Naive thymus-derived CD4-positive, alpha-beta T cell (primary cell): ENCODE results near the gene ARHGAP9. TPM values are rescaled to one million over a fixed set of nuclear protein-coding genes. Genes with fewer than 3 reads are reported as not detected.

ENCODE experiments used
- ATAC-seq: fragments of 150-1000 bp; cut with Tn5 transposase; 2 replicates; pipeline ENCODE4 v1.10.0; 2021; ENCODE audit warnings: mild to moderate bottlenecking, moderate library complexity
- CTCF ChIA-PET: fragments of 350-600 bp; sonication (Branson Sonifier 250); formaldehyde crosslinking; loops from one replicate; lab custom pipeline; 2021; ENCODE audit warnings: antibody characterized with exemption; lab: Charles Lee
- POLR2A ChIA-PET: fragments of 350-600 bp; sonication (Branson Sonifier 250); formaldehyde crosslinking; loops from one replicate; lab custom pipeline; 2021; ENCODE audit warnings: antibody characterized with exemption, inconsistent platforms; lab: Charles Lee
- DNase-seq, 9 donors: peaks; one replicate each; pipeline versions ENCODE4 v3.0.0 to v3.0.0-alpha.2; 2020 to 2022; ENCODE audit warnings: mixed read lengths in 1 of 9
- H3K27ac ChIP-seq: one replicate; pipeline ENCODE4 v1.7.0; 2013; ENCODE audit warnings: mild to moderate bottlenecking, low read depth, low read length, moderate library complexity
- H3K27me3 ChIP-seq, 2 donors: one replicate each; pipeline ENCODE4 v1.7.0; 2013; ENCODE audit warnings: low read length in 2 of 2, mild to moderate bottlenecking in 2 of 2, moderate library complexity in 2 of 2; ENCODE audit not compliant: control insufficient read depth in 2 of 2, insufficient read depth in 2 of 2
- H3K36me3 ChIP-seq, 3 experiments: 1 replicate in 2 of 3; 2 replicates in 1 of 3; pipeline ENCODE4 v1.7.0; 2013; ENCODE audit warnings: low read length in 3 of 3, mild to moderate bottlenecking in 3 of 3, moderate library complexity in 1 of 3; ENCODE audit not compliant: insufficient read depth in 3 of 3, control insufficient read depth in 2 of 3
- H3K4me1 ChIP-seq, 2 donors: one replicate each; pipeline ENCODE4 v1.7.0; 2013; ENCODE audit warnings: low read length in 2 of 2, mild to moderate bottlenecking in 2 of 2, moderate library complexity in 1 of 2; ENCODE audit not compliant: control insufficient read depth in 2 of 2, insufficient read depth in 2 of 2
- H3K4me3 ChIP-seq: 2 replicates; pipeline ENCODE4 v1.7.0; 2013; ENCODE audit warnings: mild to moderate bottlenecking, low read length
- H3K9me3 ChIP-seq, 3 experiments: 1 replicate in 2 of 3; 2 replicates in 1 of 3; pipeline ENCODE4 v1.7.0; 2013; ENCODE audit warnings: low read length in 3 of 3; ENCODE audit not compliant: control insufficient read depth in 2 of 3
- H3K27ac Mint-ChIP-seq, 9 donors: one replicate each; pipeline ENCODE4 v1.8.0; 2020 to 2022; ENCODE audit warnings: mixed read lengths in 9 of 9, mild to moderate bottlenecking in 8 of 9, moderate library complexity in 5 of 9, inconsistent platforms in 2 of 9
- H3K27me3 Mint-ChIP-seq, 5 donors: one replicate each; pipeline ENCODE4 v1.8.0; 2021 to 2022; ENCODE audit warnings: mixed read lengths in 5 of 5, mild to moderate bottlenecking in 1 of 5
- H3K36me3 Mint-ChIP-seq, 5 donors: one replicate each; pipeline ENCODE4 v1.8.0; 2020 to 2022; ENCODE audit warnings: mixed read lengths in 5 of 5, mild to moderate bottlenecking in 3 of 5, inconsistent platforms in 1 of 5
- H3K4me1 Mint-ChIP-seq, 7 donors: one replicate each; pipeline ENCODE4 v1.8.0; 2020 to 2022; ENCODE audit warnings: mixed read lengths in 7 of 7, mild to moderate bottlenecking in 3 of 7, inconsistent platforms in 1 of 7
- H3K4me3 Mint-ChIP-seq, 10 donors: one replicate each; pipeline ENCODE4 v1.8.0; 2020 to 2022; ENCODE audit warnings: mild to moderate bottlenecking in 10 of 10, mixed read lengths in 10 of 10, moderate library complexity in 6 of 10, inconsistent platforms in 2 of 10
- H3K9me3 Mint-ChIP-seq, 11 donors: one replicate each; pipeline ENCODE4 v1.8.0; 2020 to 2022; ENCODE audit warnings: mixed read lengths in 11 of 11, mild to moderate bottlenecking in 4 of 11, inconsistent platforms in 1 of 11, moderate library complexity in 1 of 11
- intact Hi-C, 2 donors: fragments of 100-400 bp; cut with micrococcal nuclease; formaldehyde crosslinking; loops; one replicate each; pipeline ENCODE4 v1.15.1; 2023
- polyA plus RNA-seq, 2 donors: library from polyadenylated mRNA; unstranded; fragments of 300-500 nt; fragmentation: Illumina TruSeq; gene quantifications; one replicate each; pipeline ENCODE4 v1.2.3, GENCODE V29; 2021
- total RNA-seq, 6 experiments: library from RNA in 5 of 6; stranded (reverse) in 5 of 6; gene quantifications; 1 replicate in 5 of 6; 2 replicates in 1 of 6; pipeline ENCODE4 v1.2.3 and lab custom pipeline; 2021 to 2026

The ARHGAP9 gene
- total and polyA plus RNA-seq, 7 experiments from 2014 or later: 198 to 366 (median 329) TPM

DNA sequence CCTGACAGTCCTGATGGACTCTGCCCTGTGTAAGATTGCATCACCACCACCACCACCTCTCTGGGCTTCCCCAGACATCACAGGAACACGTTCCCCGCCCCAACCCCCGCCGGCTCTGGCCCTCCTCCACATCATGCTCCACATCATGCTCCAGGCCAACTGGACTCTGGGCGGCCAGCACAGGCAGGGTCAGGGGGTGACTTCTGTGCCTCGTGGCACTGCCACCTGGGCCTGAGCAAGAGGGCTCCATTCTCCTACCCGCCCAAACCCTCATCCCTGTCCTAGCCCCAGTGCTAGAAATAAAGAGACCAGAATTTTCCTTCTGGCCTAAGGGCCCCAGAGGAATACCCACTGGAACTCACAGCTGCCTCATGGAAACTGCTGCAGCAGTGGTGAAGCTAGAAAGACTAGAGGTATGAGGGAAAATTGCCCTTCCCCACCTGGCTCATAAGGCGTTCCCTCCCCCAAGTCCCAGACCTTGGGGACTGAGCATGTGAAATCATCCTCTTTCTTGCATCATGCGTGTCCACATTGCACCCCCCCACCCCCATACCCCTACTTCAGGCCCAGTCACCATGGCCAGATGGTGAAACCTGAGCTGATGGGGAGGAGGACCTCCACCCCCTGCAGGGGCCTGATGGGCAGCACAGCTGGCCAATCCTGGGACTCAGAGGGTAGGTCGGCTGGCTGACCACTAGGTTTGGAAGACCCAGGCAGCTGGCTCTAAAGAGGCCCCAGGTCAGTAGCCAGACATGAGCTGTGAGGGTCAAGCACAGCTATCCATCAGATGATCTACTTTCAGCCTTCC, 24.9 kb downstream of the ARHGAP9 start, which contains the start of gene INHBE:
Gene INHBE (plus strand): TSS at position 742 of the 808 bp plus-strand sequence. CDS start 230 bp downstream, outside the sequence.
- no peak for ATAC-seq
- intact Hi-C loops: loop anchor here (5.0 to 10.0 kb wide), 3 partner anchors 240 to 342 kb away; partner anchors contain the start of genes LRP1 (in 1 of the 2), OS9 (in 1 of the 2) and STAT6 (in 1 of the 2)
- Mint-ChIP-seq H3K4me1 (peaks cover 14 to 31% (median 17%) of the 10 kb centered on the region in 7 donors), H3K27ac (peak within 1 kb of the TSS in 5 of 9 donors; percentile 16 to 84 (median 42)), H3K36me3 (no peaks in the 10 kb centered on the region), H3K9me3 (peaks cover 0 to 2% (median 0%) of the 10 kb centered on the region in 11 donors), H3K27me3 (peaks cover 0 to 7% (median 0%) of the 10 kb centered on the region in 5 donors), H3K4me3 (peak within 1 kb of the TSS; percentile 3 to 81 (median 73))
- no peak within 1 kb of the TSS for H3K27ac ChIP-seq
- no peak for DNase-seq
- CTCF ChIA-PET: interaction anchor here (0.6 to 1.5 kb wide), 9 partner anchors 22 to 249 kb away, joined by 3 to 4 read pairs (median 3); partner anchors contain the start of gene B4GALNT1
- H3K27me3 ChIP-seq: no peaks in the 10 kb centered on the region
- H3K4me1 ChIP-seq: peaks cover 0 to 10% of the 10 kb centered on the region in 2 donors
- no peaks in the 10 kb centered on the region for H3K9me3 ChIP-seq
- H3K36me3 ChIP-seq: no peaks in the 10 kb centered on the region
- POLR2A ChIA-PET: interaction anchor here (0.7 to 1.2 kb wide), 4 partner anchors 11 to 94 kb away, joined by 3 read pairs; no protein-coding TSS in a partner anchor
- peak within 1 kb of the TSS; percentile 20 for H3K4me3 ChIP-seq

DNA sequence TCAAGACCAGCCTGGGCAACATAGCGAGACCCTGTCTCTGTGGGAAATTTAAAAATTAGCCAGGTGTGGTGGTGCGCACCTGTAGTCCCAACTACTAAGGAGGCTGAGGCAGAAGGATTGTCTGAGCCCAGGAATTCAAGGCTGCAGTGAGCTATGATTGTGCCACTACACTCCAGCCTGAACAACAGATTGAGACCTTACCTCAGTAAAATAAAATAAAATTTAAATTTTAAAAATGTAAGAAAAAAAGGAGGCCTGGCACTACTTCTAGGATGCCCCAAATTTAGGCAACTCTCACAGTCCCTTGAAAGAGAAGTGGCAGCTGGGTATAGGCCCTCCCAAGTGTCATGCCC, 25.5 kb downstream of the ARHGAP9 start:
- Mint-ChIP-seq H3K27ac (no peak overlapping the region), H3K36me3 (no peaks in the 10 kb centered on the region), H3K4me1 (peaks cover 11 to 26% (median 15%) of the 10 kb centered on the region in 7 donors), H3K9me3 (peaks cover 0 to 2% (median 0%) of the 10 kb centered on the region in 11 donors), H3K4me3 (no peak overlapping the region), H3K27me3 (peaks cover 0 to 7% (median 0%) of the 10 kb centered on the region in 5 donors)
- intact Hi-C loops: loop anchor here (10.0 kb wide), 2 partner anchors 241 to 329 kb away; partner anchors contain the start of genes LRP1 (in 1 of the 2) and OS9 (in 1 of the 2)
- Histone ChIP-seq H3K9me3 (no peaks in the 10 kb centered on the region), H3K4me3 (no peak overlapping the region), H3K27me3 (no peaks in the 10 kb centered on the region), H3K36me3 (no peaks in the 10 kb centered on the region), H3K27ac (no peak overlapping the region), H3K4me1 (peaks cover 0 to 10% of the 10 kb centered on the region in 2 donors)
- CTCF ChIA-PET: interaction anchor here (0.6 to 1.5 kb wide), 3 partner anchors 129 to 194 kb away, joined by 3 read pairs; no protein-coding TSS in a partner anchor
- ATAC-seq (no peak), DNase-seq (no peak)
- POLR2A ChIA-PET: interaction anchor here (0.7 kb wide), 1 partner anchor 94 kb away, joined by 3 read pairs; no protein-coding TSS in a partner anchor

DNA sequence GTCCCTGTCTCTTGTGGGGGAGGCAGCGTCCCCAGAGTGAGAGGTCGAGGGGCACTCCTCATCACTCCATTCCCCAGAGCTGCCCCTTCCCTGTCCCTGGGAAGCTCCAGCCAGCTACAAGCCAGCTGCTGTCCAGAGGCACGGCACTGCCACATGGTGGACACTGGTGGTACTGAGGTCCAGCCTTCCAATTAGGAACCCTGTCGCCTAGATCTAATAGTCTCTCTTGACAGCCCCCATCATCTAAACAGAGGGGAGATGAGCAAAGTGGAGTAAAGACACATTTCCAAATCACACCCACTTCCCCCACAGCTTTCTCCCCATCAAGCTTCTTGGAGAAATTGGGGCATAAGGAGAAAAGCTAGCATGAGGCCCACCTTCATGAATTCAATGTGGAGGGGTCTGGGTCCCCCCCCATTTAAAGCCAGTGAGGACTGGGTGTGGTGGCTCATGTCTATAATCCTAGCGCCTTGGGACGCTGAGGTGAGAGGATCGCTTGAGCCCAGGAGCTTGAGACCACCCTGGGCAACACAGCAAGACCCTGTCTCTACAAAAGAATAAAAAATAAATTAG, 26.6 kb downstream of the ARHGAP9 start:
- Mint-ChIP-seq H3K27me3 (peaks cover 0 to 7% (median 0%) of the 10 kb centered on the region in 5 donors), H3K4me1 (peaks cover 4 to 20% (median 5%) of the 10 kb centered on the region in 7 donors)
- peak in 1 of 9 donors; percentile 58 for DNase-seq

DNA sequence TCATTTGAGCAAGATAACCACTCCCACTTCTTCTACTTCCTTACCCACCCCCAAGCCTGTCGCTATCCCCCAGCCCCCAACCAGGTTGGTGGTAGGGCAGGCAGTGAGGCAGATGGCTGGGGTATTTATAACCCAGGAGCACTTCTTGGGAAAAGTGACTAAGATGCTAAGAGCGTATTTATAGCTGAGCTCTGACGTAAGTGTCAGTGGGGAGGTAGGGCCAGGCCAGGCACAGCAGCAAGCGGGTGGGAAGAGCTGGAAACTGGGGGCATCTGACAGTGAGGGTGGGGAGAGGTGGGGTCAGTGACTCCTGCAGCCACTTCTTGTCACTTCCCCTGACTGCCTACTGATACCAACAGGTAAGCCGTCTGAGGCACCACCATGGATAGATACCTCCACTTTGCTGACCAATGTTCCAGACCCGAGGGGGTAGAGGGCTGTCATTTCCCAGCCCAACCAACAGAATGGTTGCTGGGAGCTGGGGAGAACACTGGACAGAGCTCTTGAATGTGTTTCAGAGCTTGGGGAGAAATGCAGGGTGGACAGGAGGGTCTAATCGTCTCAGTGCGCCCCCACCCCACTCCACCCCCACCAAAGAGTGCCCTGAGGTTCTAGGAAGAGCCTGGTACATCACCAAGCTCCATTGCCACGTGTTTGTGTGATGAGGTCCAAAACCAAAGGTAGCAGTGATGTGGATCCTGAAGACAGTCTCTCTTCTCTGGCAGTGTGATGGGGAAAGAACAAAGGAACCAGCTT, 27.3 kb downstream of the ARHGAP9 start:
- H3K27me3 ChIP-seq: no peaks in the 10 kb centered on the region
- H3K4me3 Mint-ChIP-seq: no peak overlapping the region
- H3K4me1 Mint-ChIP-seq: peaks cover 4 to 20% (median 5%) of the 10 kb centered on the region in 7 donors
- peaks cover 0 to 5% of the 10 kb centered on the region in 2 donors for H3K4me1 ChIP-seq
- no peaks in the 10 kb centered on the region for H3K36me3 Mint-ChIP-seq
- peaks cover 0 to 7% (median 0%) of the 10 kb centered on the region in 5 donors for H3K27me3 Mint-ChIP-seq
- no peaks in the 10 kb centered on the region for H3K9me3 ChIP-seq
- no peaks in the 10 kb centered on the region for H3K36me3 ChIP-seq
- intact Hi-C loops: loop anchor here (2.0 to 10.0 kb wide), 4 partner anchors 146 to 328 kb away; partner anchors contain the start of genes LRP1 (in 1 of the 2) and OS9 (in 1 of the 2)
- DNase-seq: no peak
- CTCF ChIA-PET: interaction anchor here (0.5 to 1.6 kb wide), 12 partner anchors 10 to 191 kb away, joined by 3 to 6 read pairs (median 3); no protein-coding TSS in a partner anchor
- no peaks in the 10 kb centered on the region for H3K9me3 Mint-ChIP-seq
- H3K4me3 ChIP-seq: no peak overlapping the region
- H3K27ac Mint-ChIP-seq: peak overlapping the region in 1 of 9 donors; percentile 33
- no peak for ATAC-seq
- H3K27ac ChIP-seq: no peak overlapping the region
- POLR2A ChIA-PET: interaction anchor here (0.6 to 1.4 kb wide), 3 partner anchors 11 to 109 kb away, joined by 4 to 6 read pairs (median 5); no protein-coding TSS in a partner anchor

More for the DNA sequence above, 26.6 kb downstream of the ARHGAP9 start:
- no peak overlapping the region for H3K27ac Mint-ChIP-seq
- peak; percentile 71 for ATAC-seq
- no peaks in the 10 kb centered on the region for H3K36me3 ChIP-seq
- H3K4me3 Mint-ChIP-seq: no peak overlapping the region
- H3K4me3 ChIP-seq: no peak overlapping the region
- no peaks in the 10 kb centered on the region for H3K27me3 ChIP-seq
- peaks cover 0 to 5% of the 10 kb centered on the region in 2 donors for H3K4me1 ChIP-seq
- POLR2A ChIA-PET: interaction anchor here (1.4 kb wide), 2 partner anchors 10 to 23 kb away, joined by 5 to 6 read pairs; no protein-coding TSS in a partner anchor
- H3K9me3 Mint-ChIP-seq: no peaks in the 10 kb centered on the region
- intact Hi-C loops: loop anchor here (1.0 to 10.0 kb wide), 5 partner anchors 146 to 328 kb away; partner anchors contain the start of genes LRP1 (in 1 of the 2) and OS9 (in 1 of the 2)
- H3K36me3 Mint-ChIP-seq: no peaks in the 10 kb centered on the region
- CTCF ChIA-PET: interaction anchor here (0.5 to 1.6 kb wide), 11 partner anchors 10 to 192 kb away, joined by 3 to 6 read pairs (median 3); no protein-coding TSS in a partner anchor
- H3K9me3 ChIP-seq: no peaks in the 10 kb centered on the region
- H3K27ac ChIP-seq: no peak overlapping the region

DNA sequence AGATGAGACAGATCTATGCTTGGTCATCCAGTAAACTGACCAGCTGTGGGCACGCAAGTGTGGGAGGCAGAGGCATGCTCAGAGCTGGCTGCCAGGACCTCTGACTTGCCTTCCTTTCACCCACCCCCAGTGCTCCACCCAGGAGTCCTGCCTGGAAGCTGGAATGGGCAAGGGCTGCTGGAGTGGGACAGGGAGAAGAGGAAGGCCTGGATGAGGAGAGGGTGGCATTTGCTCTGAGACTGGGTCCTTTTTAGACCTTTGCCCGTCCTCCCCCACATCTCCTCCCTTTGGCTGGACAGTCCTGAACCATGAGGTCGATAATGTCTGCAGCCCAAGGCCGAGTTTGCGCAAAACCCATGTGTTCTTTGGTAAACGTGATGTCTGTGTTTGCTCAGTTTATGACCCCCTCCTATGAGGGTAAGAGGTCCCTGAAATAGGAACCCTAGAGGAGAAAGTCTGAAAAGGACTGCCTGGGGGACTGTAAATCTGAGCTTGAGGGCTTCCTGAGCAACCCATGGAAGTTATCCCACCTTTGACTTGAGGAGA, 28.4 kb downstream of the ARHGAP9 start:
- no peaks in the 10 kb centered on the region for H3K9me3 Mint-ChIP-seq
- H3K36me3 Mint-ChIP-seq: no peaks in the 10 kb centered on the region
- H3K27ac Mint-ChIP-seq: no peak overlapping the region
- intact Hi-C loops: loop anchor here (10.0 kb wide), 2 partner anchors 243 to 327 kb away; partner anchors contain the start of genes LRP1 (in 1 of the 2) and OS9 (in 1 of the 2)
- no peaks in the 10 kb centered on the region for H3K27me3 ChIP-seq
- ATAC-seq (no peak), DNase-seq (no peak)
- peaks cover 0 to 5% of the 10 kb centered on the region in 2 donors for H3K4me1 ChIP-seq
- H3K4me3 Mint-ChIP-seq: no peak overlapping the region
- H3K27ac ChIP-seq: no peak overlapping the region
- H3K4me1 Mint-ChIP-seq: peaks cover 4 to 20% (median 5%) of the 10 kb centered on the region in 7 donors
- H3K4me3 ChIP-seq: no peak overlapping the region
- CTCF ChIA-PET: interaction anchor here (0.8 to 0.9 kb wide), 2 partner anchors 13 to 144 kb away, joined by 3 to 4 read pairs; no protein-coding TSS in a partner anchor
- no peaks in the 10 kb centered on the region for H3K9me3 ChIP-seq
- POLR2A ChIA-PET: interaction anchor here (1.4 kb wide), 1 partner anchor 12 kb away, joined by 5 read pairs; no protein-coding TSS in a partner anchor
- H3K27me3 Mint-ChIP-seq: peaks cover 0 to 7% (median 0%) of the 10 kb centered on the region in 5 donors
- no peaks in the 10 kb centered on the region for H3K36me3 ChIP-seq
